Panc1 (cell line): Measurements from ENCODE around the gene CAMK2B. TPM values are rescaled to one million over a fixed set of nuclear protein-coding genes. Genes with fewer than 3 reads are reported as not detected.

Source experiments
- ATAC-seq: fragments of 200-7000 bp; cut with Tn5 transposase; 2 replicates; pipeline ENCODE4 v1.9.1; 2020; ENCODE audit warnings: mild to moderate bottlenecking, moderate library complexity
- BruUV-seq: library from RNA; stranded (reverse); fragments of 400-500 nt; replicated peaks from 2 replicates; lab custom pipeline; 2021; lab: Mats Ljungman, UMichigan
- CTCF ChIA-PET: fragments of 300-600 bp; sonication (Branson Sonifier 250); formaldehyde crosslinking; loops from one replicate; lab custom pipeline; 2022; ENCODE audit warnings: antibody characterized with exemption; lab: Charles Lee
- POLR2A ChIA-PET: fragments of 300-600 bp; sonication (Branson Sonifier 250); formaldehyde crosslinking; loops from one replicate; lab custom pipeline; 2022; ENCODE audit warnings: antibody characterized with exemption; lab: Charles Lee
- DNase-seq: peaks from one replicate; pipeline ENCODE4 v3.0.0-alpha.2; 2010; ENCODE audit warnings: low read depth, low spot score
- H3K27ac ChIP-seq: 2 replicates; pipeline ENCODE4 v1.5.1; 2011; ENCODE audit warnings: mild to moderate bottlenecking, low read length, inconsistent platforms
- H3K27me3 ChIP-seq: fragments of 200-500 bp; sonication (Bioruptor generic); 2 replicates; pipeline ENCODE4 v1.6.0; 2014; ENCODE audit warnings: low read length, inconsistent platforms; ENCODE audit not compliant: control insufficient read depth, insufficient read depth
- H3K36me3 ChIP-seq: fragments of 200-500 bp; sonication (Bioruptor generic); 2 replicates; pipeline ENCODE4 v1.5.1; 2014; ENCODE audit warnings: inconsistent platforms, mild to moderate bottlenecking, low read length, moderate library complexity; ENCODE audit not compliant: control insufficient read depth, insufficient read depth
- H3K4me1 ChIP-seq: 2 replicates; pipeline ENCODE4 v1.5.1; 2011; ENCODE audit warnings: inconsistent platforms, mild to moderate bottlenecking, low read length, moderate library complexity; ENCODE audit not compliant: control insufficient read depth, insufficient read depth
- H3K4me3 ChIP-seq, 2 experiments: 2 replicates each; pipeline ENCODE4 v1.5.1; 2011 to 2012; ENCODE audit warnings: low read depth in 2 of 2, low read length in 2 of 2, mild to moderate bottlenecking in 2 of 2, inconsistent platforms in 1 of 2, moderate library complexity in 1 of 2
- H3K9me3 ChIP-seq: fragments of 200-500 bp; sonication (Bioruptor generic); 2 replicates; pipeline ENCODE4 v1.5.1; 2014; ENCODE audit warnings: low read depth, mild to moderate bottlenecking, inconsistent platforms, low read length, moderate library complexity; ENCODE audit not compliant: control insufficient read depth, insufficient read depth
- POLR2AphosphoS5 ChIP-seq: IDR thresholded peaks from 2 replicates; pipeline ENCODE4 v1.6.1; 2012; ENCODE audit warnings: mild to moderate bottlenecking, low read depth, low read length, moderate library complexity
- SIN3A ChIP-seq: IDR thresholded peaks from 2 replicates; pipeline ENCODE4 v1.6.1; 2012; ENCODE audit warnings: low read depth, mild to moderate bottlenecking, low read length, moderate library complexity, borderline replicate concordance; ENCODE audit not compliant: insufficient read depth
- TCF7L2 ChIP-seq: IDR thresholded peaks from 2 replicates; pipeline ENCODE4 v1.6.1; 2011; ENCODE audit warnings: mild to moderate bottlenecking, low read depth, low read length, inconsistent platforms
- in situ Hi-C: cut with HindIII; loops from 2 replicates; pipeline ENCODE4 v1.10.0; 2016; ENCODE audit warnings: low sequenced_read_pairs, low pct_unique_long_range_greater_than_20kb
- intact Hi-C: fragments of 100-400 bp; cut with micrococcal nuclease; formaldehyde crosslinking; loops from one replicate; pipeline ENCODE4 v1.10.0; 2022; ENCODE audit not compliant: unreplicated experiment
- total RNA-seq: library from RNA; stranded (reverse); gene quantifications from one replicate; pipeline ENCODE4 v1.2.1, GENCODE V29; 2021; ENCODE audit not compliant: unreplicated experiment
- TF ChIP-seq, protein P1 (sequence below): fragments of 450-650 bp; IDR thresholded peaks from 2 replicates; pipeline ENCODE4 v1.5.1; 2017; ENCODE audit warnings: mild to moderate bottlenecking
- TF ChIP-seq, protein P2 (sequence below), 2 experiments: IDR thresholded peaks; 2 replicates each; pipeline ENCODE4 v1.6.1; 2011 to 2012; ENCODE audit warnings: low read depth in 2 of 2, control low read depth in 1 of 2, low read length in 1 of 2, mild to moderate bottlenecking in 1 of 2, moderate library complexity in 1 of 2; ENCODE audit not compliant: insufficient read depth in 1 of 2

The CAMK2B gene
- total RNA-seq, 1 experiment from 2014 or later: 0.26 TPM

DNA sequence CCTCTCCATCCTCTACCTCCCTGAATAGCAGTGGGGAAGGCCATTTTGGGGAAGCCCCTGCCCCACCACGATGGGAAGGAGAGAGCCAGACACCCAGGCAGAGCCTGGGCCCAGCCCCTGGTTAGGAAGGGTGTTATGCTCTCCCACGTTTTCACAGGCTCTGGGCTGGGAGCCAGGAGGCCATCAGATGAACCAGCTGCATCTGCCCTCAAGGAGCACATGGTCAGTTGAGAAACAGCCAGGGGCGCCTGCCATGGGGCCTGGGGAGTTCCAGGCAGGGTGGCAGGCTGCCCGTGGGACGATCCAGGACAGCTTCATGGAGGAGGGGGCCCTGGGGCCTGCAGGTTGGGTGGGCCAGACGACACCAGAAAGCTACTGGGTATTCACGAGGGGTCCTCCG is 47.5 kb downstream of the CAMK2B start:
- H3K4me1 ChIP-seq: no peaks in the 10 kb centered on the region
- intact Hi-C loops (no loop called here), in situ Hi-C loops (no loop called here)
- DNase-seq (no peak), ATAC-seq (no peak)
- H3K36me3 ChIP-seq: no peaks in the 10 kb centered on the region
- ChIA-PET CTCF (interaction anchor here (0.6 kb wide), 1 partner anchor 77 kb away, joined by 9 read pairs; no protein-coding TSS in a partner anchor), POLR2A (interaction anchor here (0.6 kb wide), 1 partner anchor 15 kb away, joined by 3 read pairs; no protein-coding TSS in a partner anchor)
- no peaks in the 10 kb centered on the region for H3K9me3 ChIP-seq
- no peak overlapping the region for H3K27ac ChIP-seq
- H3K27me3 ChIP-seq: no peaks in the 10 kb centered on the region
- BruUV-seq: no TSS peak
- H3K4me3 ChIP-seq: no peak overlapping the region
- TF ChIP-seq SIN3A (no peak), POLR2AphosphoS5 (no peak), TCF7L2 (no peak)
- TF ChIP-seq, protein P1, sequence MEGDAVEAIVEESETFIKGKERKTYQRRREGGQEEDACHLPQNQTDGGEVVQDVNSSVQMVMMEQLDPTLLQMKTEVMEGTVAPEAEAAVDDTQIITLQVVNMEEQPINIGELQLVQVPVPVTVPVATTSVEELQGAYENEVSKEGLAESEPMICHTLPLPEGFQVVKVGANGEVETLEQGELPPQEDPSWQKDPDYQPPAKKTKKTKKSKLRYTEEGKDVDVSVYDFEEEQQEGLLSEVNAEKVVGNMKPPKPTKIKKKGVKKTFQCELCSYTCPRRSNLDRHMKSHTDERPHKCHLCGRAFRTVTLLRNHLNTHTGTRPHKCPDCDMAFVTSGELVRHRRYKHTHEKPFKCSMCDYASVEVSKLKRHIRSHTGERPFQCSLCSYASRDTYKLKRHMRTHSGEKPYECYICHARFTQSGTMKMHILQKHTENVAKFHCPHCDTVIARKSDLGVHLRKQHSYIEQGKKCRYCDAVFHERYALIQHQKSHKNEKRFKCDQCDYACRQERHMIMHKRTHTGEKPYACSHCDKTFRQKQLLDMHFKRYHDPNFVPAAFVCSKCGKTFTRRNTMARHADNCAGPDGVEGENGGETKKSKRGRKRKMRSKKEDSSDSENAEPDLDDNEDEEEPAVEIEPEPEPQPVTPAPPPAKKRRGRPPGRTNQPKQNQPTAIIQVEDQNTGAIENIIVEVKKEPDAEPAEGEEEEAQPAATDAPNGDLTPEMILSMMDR: no peak
- TF ChIP-seq, protein P2, sequence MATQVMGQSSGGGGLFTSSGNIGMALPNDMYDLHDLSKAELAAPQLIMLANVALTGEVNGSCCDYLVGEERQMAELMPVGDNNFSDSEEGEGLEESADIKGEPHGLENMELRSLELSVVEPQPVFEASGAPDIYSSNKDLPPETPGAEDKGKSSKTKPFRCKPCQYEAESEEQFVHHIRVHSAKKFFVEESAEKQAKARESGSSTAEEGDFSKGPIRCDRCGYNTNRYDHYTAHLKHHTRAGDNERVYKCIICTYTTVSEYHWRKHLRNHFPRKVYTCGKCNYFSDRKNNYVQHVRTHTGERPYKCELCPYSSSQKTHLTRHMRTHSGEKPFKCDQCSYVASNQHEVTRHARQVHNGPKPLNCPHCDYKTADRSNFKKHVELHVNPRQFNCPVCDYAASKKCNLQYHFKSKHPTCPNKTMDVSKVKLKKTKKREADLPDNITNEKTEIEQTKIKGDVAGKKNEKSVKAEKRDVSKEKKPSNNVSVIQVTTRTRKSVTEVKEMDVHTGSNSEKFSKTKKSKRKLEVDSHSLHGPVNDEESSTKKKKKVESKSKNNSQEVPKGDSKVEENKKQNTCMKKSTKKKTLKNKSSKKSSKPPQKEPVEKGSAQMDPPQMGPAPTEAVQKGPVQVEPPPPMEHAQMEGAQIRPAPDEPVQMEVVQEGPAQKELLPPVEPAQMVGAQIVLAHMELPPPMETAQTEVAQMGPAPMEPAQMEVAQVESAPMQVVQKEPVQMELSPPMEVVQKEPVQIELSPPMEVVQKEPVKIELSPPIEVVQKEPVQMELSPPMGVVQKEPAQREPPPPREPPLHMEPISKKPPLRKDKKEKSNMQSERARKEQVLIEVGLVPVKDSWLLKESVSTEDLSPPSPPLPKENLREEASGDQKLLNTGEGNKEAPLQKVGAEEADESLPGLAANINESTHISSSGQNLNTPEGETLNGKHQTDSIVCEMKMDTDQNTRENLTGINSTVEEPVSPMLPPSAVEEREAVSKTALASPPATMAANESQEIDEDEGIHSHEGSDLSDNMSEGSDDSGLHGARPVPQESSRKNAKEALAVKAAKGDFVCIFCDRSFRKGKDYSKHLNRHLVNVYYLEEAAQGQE (IDR thresholded peaks at IDR 0.05; ENCODE audit: insufficient read depth in 1 of 2, low read depth in 2 of 2, low read length in 1 of 2): no peak

DNA sequence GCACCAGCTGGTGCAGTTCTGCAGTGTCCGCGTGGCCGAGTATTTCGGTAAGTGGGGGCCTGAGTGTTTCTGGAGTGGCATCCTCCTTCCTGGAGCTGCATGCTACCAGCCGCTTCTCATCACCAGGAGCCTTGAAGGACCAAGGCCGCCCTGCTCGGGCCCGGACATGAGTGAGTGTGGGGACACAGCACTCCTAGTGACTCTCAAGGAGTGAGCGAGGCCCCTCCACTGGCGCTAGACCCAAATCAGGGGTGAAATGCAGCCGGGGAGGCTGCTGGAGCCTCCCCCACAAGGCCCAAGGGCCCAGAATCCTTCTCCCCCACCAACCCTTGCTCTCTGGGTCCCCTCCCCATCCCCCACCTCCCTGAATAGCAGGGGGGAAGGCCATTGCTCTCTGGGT is 48.0 kb downstream of the CAMK2B start:
- Histone ChIP-seq H3K4me1 (no peaks in the 10 kb centered on the region), H3K27ac (no peak overlapping the region), H3K9me3 (no peaks in the 10 kb centered on the region), H3K4me3 (no peak overlapping the region), H3K36me3 (no peaks in the 10 kb centered on the region), H3K27me3 (no peaks in the 10 kb centered on the region)
- TF ChIP-seq, protein P2 (IDR thresholded peaks at IDR 0.05; ENCODE audit: insufficient read depth in 1 of 2, low read depth in 2 of 2, low read length in 1 of 2): no peak
- TF ChIP-seq, protein P1: no peak
- no peak for TF ChIP-seq TCF7L2
- no peak for TF ChIP-seq POLR2AphosphoS5
- TF ChIP-seq SIN3A: no peak
- ATAC-seq (no peak), DNase-seq (no peak)
- BruUV-seq: no TSS peak
- CTCF ChIA-PET: no interaction called here
- intact Hi-C loops (no loop called here), in situ Hi-C loops (no loop called here)
- POLR2A ChIA-PET: no interaction called here
